AG04449 (cell line): ENCODE results near the gene PRR19.

Experiments used
- CTCF ChIA-PET: fragments of 350-600 bp; formaldehyde crosslinking; extraction: SDS; loops from one replicate; lab custom pipeline; 2021; ENCODE audit warnings: antibody characterized with exemption; lab: Yijun Ruan, JAX
- POLR2A ChIA-PET: fragments of 400-600, 350-600 bp; formaldehyde crosslinking; extraction: SDS; loops from one replicate; lab custom pipeline; 2020; ENCODE audit warnings: antibody characterized with exemption, inconsistent platforms; lab: Yijun Ruan, JAX
- DNase-seq: peaks from one replicate; pipeline ENCODE4 v3.0.0-alpha.2; 2010; ENCODE audit warnings: low read depth, low spot score
- H3K4me3 ChIP-seq: 2 replicates; pipeline ENCODE4 v1.5.1; 2011; ENCODE audit warnings: low read depth, mild to moderate bottlenecking, control low read depth, low read length
- CTCF ChIP-seq: IDR thresholded peaks from one replicate; pipeline ENCODE4 v1.5.1; 2011; ENCODE audit warnings: mild to moderate bottlenecking, moderate library complexity, low read length, control low read depth, inconsistent platforms; ENCODE audit not compliant: insufficient read depth; ENCODE audit errors: missing control alignments

PRR19 gene

GRCh38 chr19:42275103-42275502 is 26.8 kb upstream of the PRR19 start:
- no peak for TF ChIP-seq CTCF
- POLR2A ChIA-PET, result no interaction called here
- CTCF ChIA-PET, result interaction anchor here (1.1 to 3.8 kb wide), 2 partner anchors 30 to 167 kb away, joined by 3 to 21 read pairs; no protein-coding TSS in a partner anchor
- no peak for DNase-seq
- H3K4me3 ChIP-seq, result no peak overlapping the region

- DNase-seq, result no peak
- no peak for TF ChIP-seq CTCF
- H3K4me3 ChIP-seq, result no peak overlapping the region
- CTCF ChIA-PET, result interaction anchor here (3.8 kb wide), 1 partner anchor 30 kb away, joined by 21 read pairs; no protein-coding TSS in a partner anchor
- POLR2A ChIA-PET, result no interaction called here
Measured at GRCh38 chr19:42275517-42275916, 26.4 kb upstream of the PRR19 start.

GRCh38 chr19:42276284-42276683 is 25.6 kb upstream of the PRR19 start:
- CTCF ChIA-PET, result interaction anchor here (7.4 kb wide), 1 partner anchor 31 kb away, joined by 255 read pairs; the partner anchor contains the start of gene GSK3A
- TF ChIP-seq CTCF, result no peak
- no peak overlapping the region for H3K4me3 ChIP-seq
- POLR2A ChIA-PET, result interaction anchor here (4.5 kb wide), 1 partner anchor 33 kb away, joined by 17 read pairs; the partner anchor contains the start of gene GSK3A
- no peak for DNase-seq

GRCh38 chr19:42276821-42277220 is 25.1 kb upstream of the PRR19 start:
- DNase-seq, result no peak
- POLR2A ChIA-PET, result interaction anchor here (4.5 kb wide), 1 partner anchor 34 kb away, joined by 17 read pairs; the partner anchor contains the start of gene GSK3A
- TF ChIP-seq CTCF, result no peak
- no peak overlapping the region for H3K4me3 ChIP-seq
- CTCF ChIA-PET, result interaction anchor here (1.2 to 7.4 kb wide), 2 partner anchors 31 to 124 kb away, joined by 3 to 255 read pairs; partner anchors contain the start of gene GSK3A

GRCh38 chr19:42277821-42278451 is 24.0 kb upstream of the PRR19 start:
- peak overlapping the region; percentile 3; the same call in 1 of the 2 replicates for H3K4me3 ChIP-seq
- ChIA-PET CTCF (interaction anchor here (0.7 to 7.4 kb wide), 8 partner anchors 8 to 169 kb away, joined by 3 to 255 read pairs (median 8); partner anchors contain the start of genes CIC, ERF and GSK3A), POLR2A (interaction anchor here (1.1 to 4.5 kb wide), 4 partner anchors 8 to 35 kb away, joined by 3 to 20 read pairs (median 14); partner anchors contain the start of gene GSK3A)
- TF ChIP-seq CTCF, result no peak
- no peak for DNase-seq
